H1 (cell line): ENCODE data around the gene BTF3L4. TPM values are rescaled to one million over a fixed set of nuclear protein-coding genes. Genes with fewer than 3 reads are reported as not detected.

ENCODE experiments used
- BACH1 ChIP-seq: IDR thresholded peaks from 2 replicates; pipeline ENCODE4 v1.6.1; 2012; ENCODE audit warnings: low read length, improper control_type of control experiment
- CBX8 ChIP-seq: fragments of 300-800, 300-1000 bp; sonication (generic); IDR thresholded peaks from 2 replicates; pipeline ENCODE4 v1.7.1; 2016; ENCODE audit warnings: low read depth, low read length, borderline replicate concordance
- GABPA ChIP-seq: IDR thresholded peaks from 2 replicates; pipeline ENCODE4 v1.6.1; 2011; ENCODE audit warnings: mild to moderate bottlenecking, low read length, moderate library complexity, borderline replicate concordance; ENCODE audit not compliant: insufficient read depth
- HDAC2 ChIP-seq, 2 experiments: fragments of 300-600 bp in 1 of 2; sonication (generic) in 1 of 2; IDR thresholded peaks; 2 replicates each; pipeline ENCODE4 v1.6.1; 2011 to 2012; ENCODE audit warnings: low read depth in 2 of 2, low read length in 2 of 2, mild to moderate bottlenecking in 2 of 2, moderate library complexity in 2 of 2, borderline replicate concordance in 1 of 2, inconsistent platforms in 1 of 2
- NANOG ChIP-seq: IDR thresholded peaks from 2 replicates; pipeline ENCODE4 v1.6.1; 2011; ENCODE audit warnings: low read length, low read depth, mild to moderate bottlenecking, inconsistent platforms; ENCODE audit not compliant: insufficient read depth, poor library complexity, severe bottlenecking
- RBBP5 ChIP-seq: IDR thresholded peaks from 2 replicates; pipeline ENCODE4 v1.7.1; 2012; ENCODE audit warnings: low read depth, mild to moderate bottlenecking, inconsistent platforms, low read length, moderate library complexity, borderline replicate concordance
- TAF7 ChIP-seq: optimal IDR thresholded peaks from 2 replicates; pipeline ENCODE3; 2011; ENCODE audit warnings: low read depth, mild to moderate bottlenecking, inconsistent platforms, low read length, moderate library complexity, borderline replicate concordance
- polyA plus RNA-seq, 7 experiments: library from polyadenylated mRNA; depleted of rRNA in 3 of 7; stranded (reverse) in 5 of 7; unstranded in 2 of 7; fragments of >200 nt in 5 of 7; fragments of 200-250 nt in 2 of 7; gene quantifications; 1 replicate in 5 of 7; 2 replicates in 1 of 7; 4 replicates in 1 of 7; pipeline versions ENCODE4 v1.2.1 to v1.2.3, GENCODE V29; 2011 to 2013; ENCODE audit warnings: missing spikeins in 2 of 7, mixed read lengths in 2 of 7
- total RNA-seq: library from RNA; stranded (reverse); fragmentation: NEBNext Ultra II Directional; extraction: Animal tissue kit (Norgen Biotek cat#: 25700); gene quantifications from 2 replicates; pipeline ENCODE4 v1.2.1, GENCODE V29; 2021
- TF ChIP-seq, protein P1 (sequence below): IDR thresholded peaks from 2 replicates; pipeline ENCODE4 v1.6.1; 2011; ENCODE audit warnings: low read depth, mild to moderate bottlenecking, low read length; ENCODE audit not compliant: insufficient read depth
- TF ChIP-seq, protein P2 (sequence below), 3 experiments: IDR thresholded peaks; 1 replicate in 2 of 3; 2 replicates in 1 of 3; pipeline versions ENCODE4 v1.5.1 to v1.6.1; 2011; ENCODE audit warnings: low read length in 3 of 3, mild to moderate bottlenecking in 3 of 3, inconsistent platforms in 2 of 3, low read depth in 1 of 3, moderate library complexity in 1 of 3; ENCODE audit not compliant: insufficient read depth in 1 of 3; ENCODE audit errors: control extremely low read depth in 1 of 3

The BTF3L4 gene
- total and polyA plus RNA-seq, 2 of the 8 experiments (the other 6 are each of a cell fraction or from before 2014, with no cell fraction given), result 76.1 to 98.3 TPM

- TF ChIP-seq NANOG (no peak), BACH1 (no peak), HDAC2 (IDR thresholded peaks at IDR 0.05; ENCODE audit: borderline replicate concordance in 1 of 2, low read depth in 2 of 2, low read length in 2 of 2) (no peak), RBBP5 (no peak), TAF7 (no peak), CBX8 (no peak), GABPA (no peak)
- TF ChIP-seq, protein P1, sequence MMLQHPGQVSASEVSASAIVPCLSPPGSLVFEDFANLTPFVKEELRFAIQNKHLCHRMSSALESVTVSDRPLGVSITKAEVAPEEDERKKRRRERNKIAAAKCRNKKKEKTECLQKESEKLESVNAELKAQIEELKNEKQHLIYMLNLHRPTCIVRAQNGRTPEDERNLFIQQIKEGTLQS, result no peak
- TF ChIP-seq, protein P2, sequence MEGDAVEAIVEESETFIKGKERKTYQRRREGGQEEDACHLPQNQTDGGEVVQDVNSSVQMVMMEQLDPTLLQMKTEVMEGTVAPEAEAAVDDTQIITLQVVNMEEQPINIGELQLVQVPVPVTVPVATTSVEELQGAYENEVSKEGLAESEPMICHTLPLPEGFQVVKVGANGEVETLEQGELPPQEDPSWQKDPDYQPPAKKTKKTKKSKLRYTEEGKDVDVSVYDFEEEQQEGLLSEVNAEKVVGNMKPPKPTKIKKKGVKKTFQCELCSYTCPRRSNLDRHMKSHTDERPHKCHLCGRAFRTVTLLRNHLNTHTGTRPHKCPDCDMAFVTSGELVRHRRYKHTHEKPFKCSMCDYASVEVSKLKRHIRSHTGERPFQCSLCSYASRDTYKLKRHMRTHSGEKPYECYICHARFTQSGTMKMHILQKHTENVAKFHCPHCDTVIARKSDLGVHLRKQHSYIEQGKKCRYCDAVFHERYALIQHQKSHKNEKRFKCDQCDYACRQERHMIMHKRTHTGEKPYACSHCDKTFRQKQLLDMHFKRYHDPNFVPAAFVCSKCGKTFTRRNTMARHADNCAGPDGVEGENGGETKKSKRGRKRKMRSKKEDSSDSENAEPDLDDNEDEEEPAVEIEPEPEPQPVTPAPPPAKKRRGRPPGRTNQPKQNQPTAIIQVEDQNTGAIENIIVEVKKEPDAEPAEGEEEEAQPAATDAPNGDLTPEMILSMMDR (IDR thresholded peaks at IDR 0.05; ENCODE audit: control extremely low read depth in 1 of 3, insufficient read depth in 1 of 3, low read depth in 1 of 3, low read length in 3 of 3), result no peak
- TF ChIP-seq, all 59 proteins: peak for 0
Measured at GRCh38 chr1:52057876-52058415, 1.9 kb downstream of the BTF3L4 start (continued).
